ENCODE data around the gene KCNG4. TPM values are rescaled to one million over a fixed set of nuclear protein-coding genes. Genes with fewer than 3 reads are reported as not detected.
"Not testable (repeated sequence)": the region's sequence is repeated elsewhere in the genome, so short reads cannot be mapped to it uniquely, and the experiment has no call there.

Gene KCNG4
- total RNA-seq, 1 donor from 2014 or later: not detected

DNA sequence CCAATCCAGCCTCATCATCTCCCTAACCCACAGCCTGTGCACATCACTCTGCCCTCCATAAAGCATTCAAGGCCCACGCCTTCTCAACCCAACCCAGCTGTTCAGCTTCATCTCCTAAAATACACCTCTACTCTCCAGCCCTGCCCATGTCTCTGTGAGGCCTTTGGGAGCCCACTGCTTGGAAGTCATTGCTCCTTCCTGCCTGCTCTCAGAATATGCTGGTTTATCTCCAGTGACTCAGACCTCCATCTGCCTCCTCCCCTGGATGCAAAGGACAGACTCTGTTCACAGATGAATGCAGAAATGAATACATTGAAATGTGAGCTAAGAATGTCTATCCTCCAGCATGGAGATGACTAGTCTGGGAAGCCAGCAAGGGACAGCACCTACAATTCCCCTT, 19.0 kb downstream of the KCNG4 start:
- Histone ChIP-seq H3F3A (ENCODE audit: low read depth) (peaks cover 4% of the 10 kb centered on the region), H3K36me3 (no peaks in the 10 kb centered on the region), H4K20me1 (ENCODE audit: low read depth) (no peaks in the 10 kb centered on the region), H3K27me3 (no peaks in the 10 kb centered on the region), H3K4me3 (no peak overlapping the region), H3K27ac (no peak overlapping the region), H3K9ac (no peak overlapping the region), H3K4me2 (no peak overlapping the region), H2AFZ (replicated peaks) (no peak overlapping the region), H3K9me3 (ENCODE audit: low read depth) (no peaks in the 10 kb centered on the region), H3K4me1 (peaks cover 10% of the 10 kb centered on the region), H3K79me2 (ENCODE audit: low read depth) (no peaks in the 10 kb centered on the region)
- no peaks in the 10 kb centered on the region for H3K9me3 Mint-ChIP-seq
- H3K4me3 Mint-ChIP-seq: no peak overlapping the region
- H3K36me3 Mint-ChIP-seq: no peaks in the 10 kb centered on the region
- peaks cover 11% of the 10 kb centered on the region for H3K27me3 Mint-ChIP-seq (ENCODE audit: insufficient read depth, low read depth)
- DNase-seq (ENCODE audit: low spot score): no peak
- TF ChIP-seq, protein P1, sequence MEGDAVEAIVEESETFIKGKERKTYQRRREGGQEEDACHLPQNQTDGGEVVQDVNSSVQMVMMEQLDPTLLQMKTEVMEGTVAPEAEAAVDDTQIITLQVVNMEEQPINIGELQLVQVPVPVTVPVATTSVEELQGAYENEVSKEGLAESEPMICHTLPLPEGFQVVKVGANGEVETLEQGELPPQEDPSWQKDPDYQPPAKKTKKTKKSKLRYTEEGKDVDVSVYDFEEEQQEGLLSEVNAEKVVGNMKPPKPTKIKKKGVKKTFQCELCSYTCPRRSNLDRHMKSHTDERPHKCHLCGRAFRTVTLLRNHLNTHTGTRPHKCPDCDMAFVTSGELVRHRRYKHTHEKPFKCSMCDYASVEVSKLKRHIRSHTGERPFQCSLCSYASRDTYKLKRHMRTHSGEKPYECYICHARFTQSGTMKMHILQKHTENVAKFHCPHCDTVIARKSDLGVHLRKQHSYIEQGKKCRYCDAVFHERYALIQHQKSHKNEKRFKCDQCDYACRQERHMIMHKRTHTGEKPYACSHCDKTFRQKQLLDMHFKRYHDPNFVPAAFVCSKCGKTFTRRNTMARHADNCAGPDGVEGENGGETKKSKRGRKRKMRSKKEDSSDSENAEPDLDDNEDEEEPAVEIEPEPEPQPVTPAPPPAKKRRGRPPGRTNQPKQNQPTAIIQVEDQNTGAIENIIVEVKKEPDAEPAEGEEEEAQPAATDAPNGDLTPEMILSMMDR (IDR thresholded peaks at IDR 0.05): no peak
- TF ChIP-seq EZH2phosphoT487 (IDR thresholded peaks at IDR 0.05): no peak
- no peak for TF ChIP-seq EZH2 (IDR thresholded peaks at IDR 0.05)
- H3K4me1 Mint-ChIP-seq: peaks cover 22% of the 10 kb centered on the region
- H3K27ac Mint-ChIP-seq: no peak overlapping the region

GRCh38 chr16:84218956-84219355, 20.9 kb downstream of the KCNG4 start:
- DNase-seq (ENCODE audit: low spot score): peak; percentile 54
- H3K27ac ChIP-seq: no peak overlapping the region
- H3K36me3 ChIP-seq: no peaks in the 10 kb centered on the region
- no peak overlapping the region for H3K4me3 Mint-ChIP-seq
- no peaks in the 10 kb centered on the region for H3K36me3 Mint-ChIP-seq
- peak overlapping the region; percentile 42 for H3K4me2 ChIP-seq
- no peak overlapping the region for H2AFZ ChIP-seq (replicated peaks)
- peaks cover 10% of the 10 kb centered on the region for H3K4me1 ChIP-seq
- H3K9ac ChIP-seq: no peak overlapping the region
- H3K27ac Mint-ChIP-seq: peak overlapping the region; percentile 84
- H4K20me1 ChIP-seq (ENCODE audit: low read depth): no peaks in the 10 kb centered on the region
- H3K27me3 ChIP-seq: no peaks in the 10 kb centered on the region
- TF ChIP-seq EZH2phosphoT487 (IDR thresholded peaks at IDR 0.05) (no peak), EZH2 (IDR thresholded peaks at IDR 0.05) (no peak)
- TF ChIP-seq, protein P1 (IDR thresholded peaks at IDR 0.05): no peak
- H3K79me2 ChIP-seq (ENCODE audit: low read depth): no peaks in the 10 kb centered on the region
- H3K9me3 ChIP-seq (ENCODE audit: low read depth): no peaks in the 10 kb centered on the region
- no peak overlapping the region for H3K4me3 ChIP-seq
- H3K4me1 Mint-ChIP-seq: peaks cover 24% of the 10 kb centered on the region
- H3K9me3 Mint-ChIP-seq: no peaks in the 10 kb centered on the region
- H3F3A ChIP-seq (ENCODE audit: low read depth): peaks cover 4% of the 10 kb centered on the region
- peaks cover 9% of the 10 kb centered on the region for H3K27me3 Mint-ChIP-seq (ENCODE audit: insufficient read depth, low read depth)

DNA sequence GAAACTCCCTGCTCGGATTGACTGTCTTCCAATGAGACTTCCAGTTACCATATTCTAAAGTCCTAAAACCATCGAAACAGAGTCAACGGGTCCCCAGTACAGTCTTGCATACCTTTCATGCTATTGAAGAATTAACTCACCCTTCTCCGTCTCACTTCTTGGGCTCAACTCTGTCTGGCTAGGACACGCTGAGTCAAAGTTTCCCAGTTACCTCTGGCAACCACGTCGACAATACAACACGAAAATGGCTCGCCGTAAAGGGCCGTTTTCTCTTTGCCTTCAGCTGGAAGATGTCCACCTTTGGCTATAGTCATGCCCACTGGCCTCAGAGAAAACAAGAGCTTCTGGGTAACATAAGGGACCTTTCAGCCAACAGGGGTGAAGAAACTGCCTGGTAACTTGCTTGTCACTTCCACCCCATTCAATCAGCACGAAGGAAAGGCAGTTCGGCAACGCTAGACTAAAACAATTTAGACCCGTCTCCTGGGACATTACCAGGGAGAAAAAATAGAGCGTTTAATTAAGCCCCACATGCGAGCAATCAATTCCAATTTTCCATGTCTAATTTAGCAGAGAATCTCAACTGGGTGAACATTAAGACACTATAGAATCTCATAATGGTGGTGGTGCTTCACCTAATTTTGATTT, 21.5 kb downstream of the KCNG4 start:
- Histone ChIP-seq H3K4me1 (peaks cover 10% of the 10 kb centered on the region), H3K4me2 (peak overlapping the region; percentile 42), H3K9me3 (ENCODE audit: low read depth) (no peaks in the 10 kb centered on the region), H4K20me1 (ENCODE audit: low read depth) (no peaks in the 10 kb centered on the region), H3K36me3 (no peaks in the 10 kb centered on the region), H3K27me3 (no peaks in the 10 kb centered on the region), H3K27ac (no peak overlapping the region), H3K79me2 (ENCODE audit: low read depth) (no peaks in the 10 kb centered on the region), H3K4me3 (no peak overlapping the region), H3K9ac (no peak overlapping the region), H2AFZ (replicated peaks) (no peak overlapping the region), H3F3A (ENCODE audit: low read depth) (peaks cover 4% of the 10 kb centered on the region)
- Mint-ChIP-seq H3K4me3 (no peak overlapping the region), H3K27me3 (ENCODE audit: insufficient read depth, low read depth) (peaks cover 9% of the 10 kb centered on the region), H3K4me1 (peaks cover 24% of the 10 kb centered on the region), H3K9me3 (no peaks in the 10 kb centered on the region), H3K27ac (no peak overlapping the region), H3K36me3 (no peaks in the 10 kb centered on the region)
- no peak for DNase-seq (ENCODE audit: low spot score)
- no peak for TF ChIP-seq EZH2 (IDR thresholded peaks at IDR 0.05)
- TF ChIP-seq, protein P1 (IDR thresholded peaks at IDR 0.05): no peak
- TF ChIP-seq EZH2phosphoT487 (IDR thresholded peaks at IDR 0.05): no peak

DNA sequence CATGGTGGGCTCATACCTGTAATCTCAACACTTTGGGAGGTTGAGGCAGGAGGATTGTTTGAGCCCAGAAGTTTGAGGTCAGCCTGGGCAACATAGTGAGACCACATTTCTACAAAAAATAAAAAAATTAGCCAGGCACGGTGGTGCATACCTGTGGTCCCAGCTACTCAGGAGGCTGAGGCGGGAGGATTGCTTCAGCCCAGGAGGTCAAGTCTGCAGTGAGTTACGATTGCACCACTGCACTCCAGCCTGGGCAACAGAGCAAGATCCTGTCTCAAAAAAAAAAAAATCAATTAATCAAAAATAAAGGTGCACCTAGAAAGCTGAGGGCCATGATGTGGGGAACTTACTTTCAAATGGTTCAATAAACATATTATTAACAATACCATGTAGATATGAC, 23.7 kb downstream of the KCNG4 start:
- not testable (repeated sequence) for H3K9ac ChIP-seq

More for the DNA sequence above, 23.7 kb downstream of the KCNG4 start:
- H3K4me3 ChIP-seq; H3K27me3 ChIP-seq; H3K9me3 Mint-ChIP-seq; H3K36me3 Mint-ChIP-seq; H3K27ac Mint-ChIP-seq; DNase-seq (ENCODE audit: low spot score); H3K27ac ChIP-seq; H3K36me3 ChIP-seq; H3F3A ChIP-seq (ENCODE audit: low read depth); H2AFZ ChIP-seq (replicated peaks); H4K20me1 ChIP-seq (ENCODE audit: low read depth); H3K9me3 ChIP-seq (ENCODE audit: low read depth); H3K4me1 ChIP-seq; H3K79me2 ChIP-seq (ENCODE audit: low read depth); H3K4me3 Mint-ChIP-seq; H3K4me2 ChIP-seq: not testable (repeated sequence)
- peaks cover 24% of the 10 kb centered on the region for H3K4me1 Mint-ChIP-seq
- H3K27me3 Mint-ChIP-seq (ENCODE audit: insufficient read depth, low read depth): peaks cover 11% of the 10 kb centered on the region

All from neural progenitor cell (in vitro differentiated cells).